Activated B cell treated with CpG ODN at 0.5 μM for 24 hours (primary cell): Measurements from ENCODE around the gene TMEM45B. TPM values are rescaled to one million over a fixed set of nuclear protein-coding genes. Genes with fewer than 3 reads are reported as not detected.
"Not testable (repeated sequence)": the region's sequence is repeated elsewhere in the genome, so short reads cannot be mapped to it uniquely, and the experiment has no call there.

ENCODE experiments used
- ATAC-seq: fragments of 200-7000 bp; cut with Tn5 transposase; one replicate; pipeline ENCODE4 v1.10.0; 2021; ENCODE audit warnings: low read depth, mild to moderate bottlenecking, moderate library complexity
- CTCF ChIA-PET: fragments of 350-600 bp; sonication (Branson Sonifier 250); formaldehyde crosslinking; loops from one replicate; lab custom pipeline; 2021; ENCODE audit warnings: antibody characterized with exemption; lab: Charles Lee
- POLR2A ChIA-PET: fragments of 350-600 bp; sonication (Branson Sonifier 250); formaldehyde crosslinking; loops from one replicate; lab custom pipeline; 2021; ENCODE audit warnings: antibody characterized with exemption; lab: Charles Lee
- DNase-seq: peaks from one replicate; pipeline ENCODE4 v3.0.0; 2022
- H3K27ac Mint-ChIP-seq: one replicate; pipeline ENCODE4 v1.8.0; 2020; ENCODE audit warnings: mixed read lengths
- H3K27me3 Mint-ChIP-seq: one replicate; pipeline ENCODE4 v1.8.0; 2021; ENCODE audit warnings: mixed read lengths
- H3K36me3 Mint-ChIP-seq: one replicate; pipeline ENCODE4 v1.8.0; 2021; ENCODE audit warnings: low read depth, mixed read lengths
- H3K4me1 Mint-ChIP-seq: one replicate; pipeline ENCODE4 v1.8.0; 2021; ENCODE audit warnings: mixed read lengths
- H3K4me3 Mint-ChIP-seq: one replicate; pipeline ENCODE4 v1.8.0; 2020; ENCODE audit warnings: mild to moderate bottlenecking, mixed read lengths
- H3K9me3 Mint-ChIP-seq: one replicate; pipeline ENCODE4 v1.8.0; 2020; ENCODE audit warnings: mixed read lengths
- intact Hi-C: fragments of 100-400 bp; cut with micrococcal nuclease; formaldehyde crosslinking; loops from one replicate; pipeline ENCODE4 v1.15.1; 2024
- total RNA-seq: library from RNA; stranded (reverse); gene quantifications from 2 replicates; pipeline ENCODE4 v1.2.3, GENCODE V29; 2022
- TF ChIP-seq, protein P1 (sequence below): fragments of 200-600 bp; IDR thresholded peaks from one replicate; pipeline ENCODE4 v1.8.0; 2022; ENCODE audit warnings: antibody characterized with exemption, mild to moderate bottlenecking

Gene TMEM45B
- total RNA-seq, 1 donor from 2014 or later, result not detected

GRCh38 chr11:129861702-129862522, 46.3 kb downstream of the TMEM45B start:
- no peak overlapping the region for H3K4me3 Mint-ChIP-seq
- no peak for DNase-seq
- no peaks in the 10 kb centered on the region for H3K9me3 Mint-ChIP-seq
- intact Hi-C loops, result no loop called here
- H3K27ac Mint-ChIP-seq, result no peak overlapping the region
- POLR2A ChIA-PET, result no interaction called here
- no peaks in the 10 kb centered on the region for H3K27me3 Mint-ChIP-seq
- peaks cover 70% of the 10 kb centered on the region for H3K36me3 Mint-ChIP-seq
- no peaks in the 10 kb centered on the region for H3K4me1 Mint-ChIP-seq
- ATAC-seq, result no peak
- CTCF ChIA-PET, result no interaction called here
- TF ChIP-seq, protein P1, sequence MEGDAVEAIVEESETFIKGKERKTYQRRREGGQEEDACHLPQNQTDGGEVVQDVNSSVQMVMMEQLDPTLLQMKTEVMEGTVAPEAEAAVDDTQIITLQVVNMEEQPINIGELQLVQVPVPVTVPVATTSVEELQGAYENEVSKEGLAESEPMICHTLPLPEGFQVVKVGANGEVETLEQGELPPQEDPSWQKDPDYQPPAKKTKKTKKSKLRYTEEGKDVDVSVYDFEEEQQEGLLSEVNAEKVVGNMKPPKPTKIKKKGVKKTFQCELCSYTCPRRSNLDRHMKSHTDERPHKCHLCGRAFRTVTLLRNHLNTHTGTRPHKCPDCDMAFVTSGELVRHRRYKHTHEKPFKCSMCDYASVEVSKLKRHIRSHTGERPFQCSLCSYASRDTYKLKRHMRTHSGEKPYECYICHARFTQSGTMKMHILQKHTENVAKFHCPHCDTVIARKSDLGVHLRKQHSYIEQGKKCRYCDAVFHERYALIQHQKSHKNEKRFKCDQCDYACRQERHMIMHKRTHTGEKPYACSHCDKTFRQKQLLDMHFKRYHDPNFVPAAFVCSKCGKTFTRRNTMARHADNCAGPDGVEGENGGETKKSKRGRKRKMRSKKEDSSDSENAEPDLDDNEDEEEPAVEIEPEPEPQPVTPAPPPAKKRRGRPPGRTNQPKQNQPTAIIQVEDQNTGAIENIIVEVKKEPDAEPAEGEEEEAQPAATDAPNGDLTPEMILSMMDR, result no peak

- TF ChIP-seq, protein P1, result no peak
- intact Hi-C loops, result no loop called here
- POLR2A ChIA-PET, result no interaction called here
These were observed 49.2 kb downstream of the TMEM45B start for GRCh38 chr11:129864811-129865210.

GRCh38 chr11:129865701-129866100, 50.1 kb downstream of the TMEM45B start:
- H3K36me3 Mint-ChIP-seq, result peaks cover 91% of the 10 kb centered on the region
- H3K27me3 Mint-ChIP-seq, result no peaks in the 10 kb centered on the region
- ChIA-PET CTCF (no interaction called here), POLR2A (no interaction called here)
- ATAC-seq (no peak), DNase-seq (no peak)
- no peak overlapping the region for H3K4me3 Mint-ChIP-seq
- no peak overlapping the region for H3K27ac Mint-ChIP-seq
- H3K9me3 Mint-ChIP-seq, result no peaks in the 10 kb centered on the region
- H3K4me1 Mint-ChIP-seq, result no peaks in the 10 kb centered on the region
- TF ChIP-seq, protein P1, result no peak
- intact Hi-C loops, result no loop called here

More at GRCh38 chr11:129864811-129865210, 49.2 kb downstream of the TMEM45B start:
- CTCF ChIA-PET, result no interaction called here
- H3K27ac Mint-ChIP-seq, result no peak overlapping the region
- no peaks in the 10 kb centered on the region for H3K27me3 Mint-ChIP-seq
- no peak overlapping the region for H3K4me3 Mint-ChIP-seq
- no peak for ATAC-seq
- no peaks in the 10 kb centered on the region for H3K9me3 Mint-ChIP-seq
- peaks cover 89% of the 10 kb centered on the region for H3K36me3 Mint-ChIP-seq
- no peaks in the 10 kb centered on the region for H3K4me1 Mint-ChIP-seq
- DNase-seq, result no peak

- Mint-ChIP-seq H3K4me1 (no peaks in the 10 kb centered on the region), H3K27me3 (no peaks in the 10 kb centered on the region), H3K27ac (no peak overlapping the region), H3K4me3 (no peak overlapping the region), H3K9me3 (no peaks in the 10 kb centered on the region), H3K36me3 (peaks cover 94% of the 10 kb centered on the region)
- ATAC-seq, result no peak
- DNase-seq, result no peak
- intact Hi-C loops, result no loop called here
- CTCF ChIA-PET, result no interaction called here
- POLR2A ChIA-PET, result no interaction called here
- TF ChIP-seq, protein P1, result no peak
These were observed 50.7 kb downstream of the TMEM45B start for GRCh38 chr11:129866311-129866710.

- H3K4me3 Mint-ChIP-seq, intact Hi-C loops, H3K27me3 Mint-ChIP-seq, H3K9me3 Mint-ChIP-seq, POLR2A ChIA-PET, H3K4me1 Mint-ChIP-seq, CTCF ChIA-PET, DNase-seq, H3K27ac Mint-ChIP-seq, ATAC-seq: not testable (repeated sequence)
- peaks cover 96% of the 10 kb centered on the region for H3K36me3 Mint-ChIP-seq
These were observed 53.0 kb downstream of the TMEM45B start for GRCh38 chr11:129868626-129869025.
